Large intestine (tissue), 3 donors: ENCODE results near the gene SINHCAF. TPM values are rescaled to one million over a fixed set of nuclear protein-coding genes. Genes with fewer than 3 reads are reported as not detected.
"Not testable (repeated sequence)": the region's sequence is repeated elsewhere in the genome, so short reads cannot be mapped to it uniquely, and the experiment has no call there.

Experiments used
- DNase-seq, 2 donors: peaks; one replicate each; pipeline versions ENCODE4 v3.0.0 to v3.0.0-alpha.2; 2013
- H3K27ac ChIP-seq: one replicate; pipeline ENCODE4 v1.5.1; 2013; ENCODE audit warnings: low read length
- H3K27me3 ChIP-seq: 2 replicates; pipeline ENCODE4 v1.6.1; 2013; ENCODE audit warnings: low read length; ENCODE audit not compliant: control insufficient read depth, insufficient read depth
- H3K36me3 ChIP-seq: 2 replicates; pipeline ENCODE4 v1.6.1; 2013; ENCODE audit warnings: low read length; ENCODE audit not compliant: control insufficient read depth, insufficient read depth
- H3K4me1 ChIP-seq: one replicate; pipeline ENCODE4 v1.6.1; 2013; ENCODE audit warnings: low read length; ENCODE audit not compliant: control insufficient read depth, insufficient read depth
- H3K4me3 ChIP-seq: one replicate; pipeline ENCODE4 v1.5.1; 2013; ENCODE audit warnings: low read length
- H3K9me3 ChIP-seq: one replicate; pipeline ENCODE4 v1.6.1; 2013; ENCODE audit warnings: mild to moderate bottlenecking, low read depth, low read length, moderate library complexity; ENCODE audit not compliant: control insufficient read depth
- WGBS: methylation state at CpG from one replicate; pipeline ENCODE4 v1.1.5; 2013; ENCODE audit warnings: low lambda C conversion rate; ENCODE audit not compliant: insufficient coverage; 5-methylcytosine and 5-hydroxymethylcytosine counted together
- polyA plus RNA-seq: library from polyadenylated mRNA; unstranded; fragments of 120-200 nt; gene quantifications from one replicate; pipeline ENCODE4 v1.2.1, GENCODE V29; 2013

The SINHCAF gene
- polyA plus RNA-seq, 1 donor: 72.5 TPM

GRCh38 chr12:31249356-31249755 is 76.6 kb downstream of the SINHCAF start:
- Histone ChIP-seq H3K4me3 (no peak overlapping the region), H3K9me3 (no peaks in the 10 kb centered on the region), H3K27me3 (no peaks in the 10 kb centered on the region), H3K4me1 (no peaks in the 10 kb centered on the region), H3K27ac (no peak overlapping the region), H3K36me3 (no peaks in the 10 kb centered on the region)
- 100% methylated on average over 1 of the region's 3 CpGs for WGBS
- DNase-seq: no peak

DNA sequence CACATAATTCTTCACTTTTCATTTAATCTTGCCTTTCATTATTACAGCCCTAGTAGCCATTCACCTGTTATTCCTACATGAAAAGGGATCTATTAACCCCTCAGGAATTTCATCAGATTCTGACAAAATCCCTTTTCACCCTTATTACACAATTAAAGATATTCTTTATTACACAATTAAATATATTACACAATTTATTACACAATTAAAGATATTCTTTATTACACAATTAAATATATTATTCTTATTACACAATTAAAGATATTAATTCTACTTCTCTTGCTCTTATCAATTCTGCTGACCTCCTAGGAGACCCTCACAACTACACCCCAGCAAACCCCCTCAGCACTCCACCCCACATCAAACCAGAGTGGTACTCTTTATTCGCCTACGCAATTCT is 77.1 kb downstream of the SINHCAF start:
- WGBS: no CpG with 5 or more reads among the region's 2 CpGs
- Histone ChIP-seq H3K4me3 (no peak overlapping the region), H3K27ac (no peak overlapping the region), H3K36me3 (no peaks in the 10 kb centered on the region), H3K4me1 (no peaks in the 10 kb centered on the region), H3K27me3 (no peaks in the 10 kb centered on the region), H3K9me3 (no peaks in the 10 kb centered on the region)
- DNase-seq: no peak

DNA sequence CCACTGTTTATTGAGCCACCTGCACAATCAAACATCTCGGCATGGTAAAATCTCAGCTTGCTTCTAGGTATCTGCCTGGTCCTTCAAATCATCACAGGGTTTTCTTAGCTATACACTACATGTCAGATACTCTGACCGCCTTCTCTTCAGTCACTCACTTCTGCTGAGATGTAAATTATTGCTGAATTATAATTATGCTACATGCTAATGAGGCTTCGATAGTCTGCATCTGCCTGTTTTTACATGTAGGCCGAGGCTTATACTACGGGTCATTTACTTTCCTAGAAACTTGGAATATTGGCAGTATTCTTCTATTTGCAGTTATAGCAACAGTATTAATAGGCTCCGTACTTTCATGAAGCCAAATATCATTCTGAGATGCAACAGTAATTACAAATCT is 77.6 kb downstream of the SINHCAF start:
- Histone ChIP-seq H3K4me1 (no peaks in the 10 kb centered on the region), H3K9me3 (no peaks in the 10 kb centered on the region), H3K27me3 (no peaks in the 10 kb centered on the region), H3K4me3 (no peak overlapping the region), H3K27ac (no peak overlapping the region), H3K36me3 (no peaks in the 10 kb centered on the region)
- no peak for DNase-seq
- WGBS: 67% methylated on average over 1 of the region's 6 CpGs

- no peak overlapping the region for H3K4me3 ChIP-seq
- WGBS: 71% methylated on average over 6 of the region's 10 CpGs
- no peak for DNase-seq
Observed at GRCh38 chr12:31246470-31246850, 79.5 kb downstream of the SINHCAF start.

GRCh38 chr12:31245822-31246469 is 80.0 kb downstream of the SINHCAF start:
- no peak overlapping the region for H3K4me3 ChIP-seq
- H3K27ac ChIP-seq: no peak overlapping the region
- no peaks in the 10 kb centered on the region for H3K27me3 ChIP-seq
- no peak for DNase-seq
- H3K36me3 ChIP-seq: no peaks in the 10 kb centered on the region
- 69% methylated on average over 6 of the region's 15 CpGs for WGBS
- H3K9me3 ChIP-seq: no peaks in the 10 kb centered on the region
- H3K4me1 ChIP-seq: no peaks in the 10 kb centered on the region

More at GRCh38 chr12:31246470-31246850, 79.5 kb downstream of the SINHCAF start:
- Histone ChIP-seq H3K27me3 (no peaks in the 10 kb centered on the region), H3K27ac (no peak overlapping the region), H3K9me3 (no peaks in the 10 kb centered on the region), H3K4me1 (no peaks in the 10 kb centered on the region), H3K36me3 (no peaks in the 10 kb centered on the region)

DNA sequence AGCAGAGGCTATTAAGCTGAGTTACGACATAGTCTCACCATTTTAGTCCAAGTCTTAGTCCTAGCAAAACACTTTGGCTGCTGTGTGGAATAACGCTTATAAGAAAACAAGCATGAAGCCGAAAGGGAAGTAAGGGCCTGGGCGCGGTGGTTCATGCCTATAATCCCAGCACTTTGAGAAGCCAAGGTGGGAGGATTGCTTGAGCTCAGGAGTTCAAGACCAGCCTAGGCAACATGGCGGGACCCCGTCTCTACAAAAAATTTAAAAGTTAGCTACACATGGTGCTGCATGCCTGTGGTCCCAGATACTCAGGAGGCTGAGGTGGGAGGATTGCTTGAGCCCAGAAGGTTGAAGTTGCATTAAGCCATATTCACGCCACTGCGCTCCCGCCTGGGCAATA is 83.5 kb downstream of the SINHCAF start:
- not testable (repeated sequence) for H3K4me1 ChIP-seq, H3K36me3 ChIP-seq, H3K4me3 ChIP-seq, H3K27me3 ChIP-seq, DNase-seq, H3K9me3 ChIP-seq, H3K27ac ChIP-seq
- WGBS: no CpG with 5 or more reads among the region's 10 CpGs

- DNase-seq: peak; percentile 62 to 75
- no CpG with 5 or more reads among the region's 11 CpGs for WGBS
- no peaks in the 10 kb centered on the region for H3K27me3 ChIP-seq
- H3K27ac ChIP-seq: no peak overlapping the region
- no peak overlapping the region for H3K4me3 ChIP-seq
- H3K9me3 ChIP-seq: no peaks in the 10 kb centered on the region
- H3K36me3 ChIP-seq: no peaks in the 10 kb centered on the region
- H3K4me1 ChIP-seq: peaks cover 16% of the 10 kb centered on the region
Observed at GRCh38 chr12:31238764-31239387, 87.1 kb downstream of the SINHCAF start.

GRCh38 chr12:31238333-31238732 is 87.6 kb downstream of the SINHCAF start:
- WGBS: no CpG with 5 or more reads among the region's 10 CpGs
- peaks cover 16% of the 10 kb centered on the region for H3K4me1 ChIP-seq
- not testable (repeated sequence) for DNase-seq, H3K36me3 ChIP-seq, H3K27ac ChIP-seq, H3K4me3 ChIP-seq, H3K9me3 ChIP-seq, H3K27me3 ChIP-seq

GRCh38 chr12:31236998-31237637 is 88.8 kb downstream of the SINHCAF start:
- Histone ChIP-seq H3K4me1 (peaks cover 16% of the 10 kb centered on the region), H3K9me3 (no peaks in the 10 kb centered on the region), H3K4me3 (no peak overlapping the region), H3K27me3 (no peaks in the 10 kb centered on the region), H3K36me3 (no peaks in the 10 kb centered on the region), H3K27ac (no peak overlapping the region)
- WGBS: no CpG with 5 or more reads among the region's 11 CpGs
- DNase-seq: no peak

GRCh38 chr12:31235868-31236395 is 90.0 kb downstream of the SINHCAF start:
- Histone ChIP-seq H3K27ac (no peak overlapping the region), H3K27me3 (no peaks in the 10 kb centered on the region), H3K4me1 (peaks cover 16% of the 10 kb centered on the region), H3K4me3 (no peak overlapping the region), H3K36me3 (no peaks in the 10 kb centered on the region), H3K9me3 (no peaks in the 10 kb centered on the region)
- WGBS: no CpG with 5 or more reads among the region's 9 CpGs
- no peak for DNase-seq
